GM23338 (cell line): Measurements from ENCODE around the gene PLN. TPM values are rescaled to one million over a fixed set of nuclear protein-coding genes. Genes with fewer than 3 reads are reported as not detected.

Source experiments
- ATAC-seq: fragments of 200-7000 bp; cut with Tn5 transposase; 3 replicates; pipeline ENCODE4 v1.9.1; 2020
- DNase-seq: peaks from one replicate; pipeline ENCODE4 v3.0.0-alpha.2; 2015; ENCODE audit warnings: low spot score
- H2AFZ ChIP-seq: fragments of 200-600 bp; sonication (generic); 2 replicates; pipeline ENCODE4 v1.8.0; 2016; ENCODE audit warnings: antibody characterized with exemption, mild to moderate bottlenecking, moderate library complexity
- H3F3A ChIP-seq: fragments of 200-600 bp; sonication (generic); replicated peaks from 2 replicates; pipeline ENCODE4 v1.8.0; 2017; ENCODE audit warnings: antibody characterized with exemption, mixed run types, low read depth
- H3K27ac ChIP-seq: fragments of 200-600 bp; sonication (generic); 2 replicates; pipeline ENCODE4 v1.6.1; 2016; ENCODE audit warnings: low read depth
- H3K27me3 ChIP-seq: fragments of 200-600 bp; sonication (generic); 2 replicates; pipeline ENCODE4 v1.8.0; 2016; ENCODE audit warnings: mild to moderate bottlenecking, mixed run types, moderate library complexity; ENCODE audit not compliant: insufficient read depth
- H3K36me3 ChIP-seq: fragments of 200-600 bp; sonication (generic); 2 replicates; pipeline ENCODE4 v1.8.0; 2016; ENCODE audit warnings: mild to moderate bottlenecking; ENCODE audit not compliant: insufficient read depth
- H3K4me1 ChIP-seq: fragments of 200-600 bp; sonication (generic); 2 replicates; pipeline ENCODE4 v1.8.0; 2016; ENCODE audit warnings: mild to moderate bottlenecking, moderate library complexity; ENCODE audit not compliant: insufficient read depth
- H3K4me2 ChIP-seq: fragments of 200-600 bp; sonication (generic); 2 replicates; pipeline ENCODE4 v1.7.1; 2017; ENCODE audit warnings: mixed run types
- H3K4me3 ChIP-seq: fragments of 200-600 bp; sonication (generic); 2 replicates; pipeline ENCODE4 v1.6.1; 2016; ENCODE audit warnings: mixed run types
- H3K79me2 ChIP-seq: fragments of 200-600 bp; sonication (generic); replicated peaks from 2 replicates; pipeline ENCODE4 v1.8.0; 2017; ENCODE audit warnings: mild to moderate bottlenecking; ENCODE audit not compliant: insufficient read depth
- H3K9me2 ChIP-seq: fragments of 200-600 bp; sonication (generic); 2 replicates; pipeline ENCODE4 v1.8.0; 2017; ENCODE audit not compliant: insufficient read depth
- H4K20me1 ChIP-seq: fragments of 200-600 bp; sonication (generic); replicated peaks from 2 replicates; pipeline ENCODE4 v1.8.0; 2017; ENCODE audit warnings: mild to moderate bottlenecking; ENCODE audit not compliant: insufficient read depth
- H3K27ac Mint-ChIP-seq: 2 replicates; pipeline ENCODE4 v1.8.0; 2020; ENCODE audit warnings: inconsistent platforms, mild to moderate bottlenecking, moderate library complexity, mixed read lengths
- H3K27me3 Mint-ChIP-seq: 3 replicates; pipeline ENCODE4 v1.8.0; 2022; ENCODE audit warnings: low read depth, mild to moderate bottlenecking, moderate library complexity, mixed read lengths, inconsistent platforms; ENCODE audit not compliant: insufficient read depth, poor library complexity
- H3K36me3 Mint-ChIP-seq: 3 replicates; pipeline ENCODE4 v1.8.0; 2021; ENCODE audit warnings: low read depth, mild to moderate bottlenecking, inconsistent platforms, moderate library complexity, mixed read lengths
- H3K4me1 Mint-ChIP-seq: 3 replicates; pipeline ENCODE4 v1.8.0; 2020; ENCODE audit warnings: mild to moderate bottlenecking, inconsistent platforms, mixed read lengths
- H3K4me3 Mint-ChIP-seq: 3 replicates; pipeline ENCODE4 v1.8.0; 2021; ENCODE audit warnings: moderate library complexity, mild to moderate bottlenecking, inconsistent platforms, mixed read lengths
- H3K9me3 Mint-ChIP-seq: 3 replicates; pipeline ENCODE4 v1.8.0; 2020; ENCODE audit warnings: moderate library complexity, mild to moderate bottlenecking, inconsistent platforms, mixed read lengths
- CREB1 ChIP-seq: fragments of 250-450 bp; sonication (Bioruptor Pico); IDR thresholded peaks from 2 replicates; pipeline ENCODE4 v1.5.0; 2020; ENCODE audit warnings: low read depth, mild to moderate bottlenecking, moderate library complexity
- CTCF ChIP-seq, 2 experiments: fragments of 200-600 bp in 1 of 2; sonication (generic) in 1 of 2; conservative IDR thresholded peaks; 2 replicates each; pipeline versions ENCODE4 v1.5.1 to v1.6.1; 2016 to 2017; ENCODE audit warnings: antibody characterized with exemption in 2 of 2, low read depth in 2 of 2, mild to moderate bottlenecking in 2 of 2, moderate library complexity in 1 of 2
- ETS1 ChIP-seq: IDR thresholded peaks from 2 replicates; pipeline ENCODE4 v1.6.1; 2016; ENCODE audit warnings: antibody characterized with exemption
- JUNB ChIP-seq: IDR thresholded peaks from one replicate; pipeline ENCODE4 v1.6.1; 2016; ENCODE audit warnings: antibody characterized with exemption; ENCODE audit not compliant: unreplicated experiment
- NANOG ChIP-seq: IDR thresholded peaks from 2 replicates; pipeline ENCODE4 v1.6.1; 2016; ENCODE audit warnings: antibody characterized with exemption, borderline replicate concordance
- POLR2AphosphoS5 ChIP-seq: IDR thresholded peaks from 2 replicates; pipeline ENCODE4 v1.6.1; 2016; ENCODE audit warnings: antibody characterized with exemption, low read depth
- ZNF462 ChIP-seq: fragments of 250-450 bp; sonication (Bioruptor Pico); IDR thresholded peaks from 2 replicates; pipeline ENCODE4 v1.5.0; 2020; ENCODE audit warnings: mild to moderate bottlenecking, moderate library complexity
- polyA plus RNA-seq: library from polyadenylated mRNA; unstranded; fragments of >200 nt; fragmentation: Nextera tagmentation; extraction: Ambion mirVana; gene quantifications from 2 replicates; pipeline ENCODE4 v1.2.1, GENCODE V29; 2016
- total RNA-seq: library from RNA; depleted of rRNA; stranded (reverse); fragments of >200 nt; shearing (Covaris generic); gene quantifications from 2 replicates; pipeline ENCODE4 v1.2.3, GENCODE V29; 2014
- TF ChIP-seq, protein P1 (sequence below): IDR thresholded peaks from one replicate; pipeline ENCODE4 v1.6.1; 2018; ENCODE audit warnings: antibody characterized with exemption; ENCODE audit not compliant: unreplicated experiment

Gene PLN
- total and polyA plus RNA-seq, 2 experiments from 2014 or later, result 0.10 TPM; not detected in 1

- Histone ChIP-seq H2AFZ (no peak overlapping the region), H3F3A (no peaks in the 10 kb centered on the region), H3K9me2 (no peaks in the 10 kb centered on the region), H3K27me3 (no peaks in the 10 kb centered on the region), H3K36me3 (peaks cover 33% of the 10 kb centered on the region), H3K4me1 (no peaks in the 10 kb centered on the region), H4K20me1 (no peaks in the 10 kb centered on the region), H3K79me2 (peaks cover 5% of the 10 kb centered on the region; the same call in 1 of the 2 replicates), H3K4me3 (no peak overlapping the region), H3K27ac (no peak overlapping the region), H3K4me2 (no peak overlapping the region)
- DNase-seq, result peak; percentile 46
- ATAC-seq, result no peak
- H3K27me3 Mint-ChIP-seq, result peaks cover 1% of the 10 kb centered on the region
- H3K4me3 Mint-ChIP-seq, result no peak overlapping the region
- H3K9me3 Mint-ChIP-seq, result peaks cover 62% of the 10 kb centered on the region
- peaks cover 60% of the 10 kb centered on the region for H3K36me3 Mint-ChIP-seq
- 0 out of 2 replicates have a peak overlapping the region, but pooled peaks have one; percentile 10 for H3K27ac Mint-ChIP-seq
- H3K4me1 Mint-ChIP-seq, result no peaks in the 10 kb centered on the region
- no peak for TF ChIP-seq NANOG
- TF ChIP-seq CTCF (conservative IDR thresholded peaks at IDR 0.05; ENCODE audit: low read depth in 2 of 2), result no peak
- TF ChIP-seq JUNB, result no peak
- no peak for TF ChIP-seq ETS1
- no peak for TF ChIP-seq CREB1 (CRISPR knock-in tag)
- TF ChIP-seq, protein P1, sequence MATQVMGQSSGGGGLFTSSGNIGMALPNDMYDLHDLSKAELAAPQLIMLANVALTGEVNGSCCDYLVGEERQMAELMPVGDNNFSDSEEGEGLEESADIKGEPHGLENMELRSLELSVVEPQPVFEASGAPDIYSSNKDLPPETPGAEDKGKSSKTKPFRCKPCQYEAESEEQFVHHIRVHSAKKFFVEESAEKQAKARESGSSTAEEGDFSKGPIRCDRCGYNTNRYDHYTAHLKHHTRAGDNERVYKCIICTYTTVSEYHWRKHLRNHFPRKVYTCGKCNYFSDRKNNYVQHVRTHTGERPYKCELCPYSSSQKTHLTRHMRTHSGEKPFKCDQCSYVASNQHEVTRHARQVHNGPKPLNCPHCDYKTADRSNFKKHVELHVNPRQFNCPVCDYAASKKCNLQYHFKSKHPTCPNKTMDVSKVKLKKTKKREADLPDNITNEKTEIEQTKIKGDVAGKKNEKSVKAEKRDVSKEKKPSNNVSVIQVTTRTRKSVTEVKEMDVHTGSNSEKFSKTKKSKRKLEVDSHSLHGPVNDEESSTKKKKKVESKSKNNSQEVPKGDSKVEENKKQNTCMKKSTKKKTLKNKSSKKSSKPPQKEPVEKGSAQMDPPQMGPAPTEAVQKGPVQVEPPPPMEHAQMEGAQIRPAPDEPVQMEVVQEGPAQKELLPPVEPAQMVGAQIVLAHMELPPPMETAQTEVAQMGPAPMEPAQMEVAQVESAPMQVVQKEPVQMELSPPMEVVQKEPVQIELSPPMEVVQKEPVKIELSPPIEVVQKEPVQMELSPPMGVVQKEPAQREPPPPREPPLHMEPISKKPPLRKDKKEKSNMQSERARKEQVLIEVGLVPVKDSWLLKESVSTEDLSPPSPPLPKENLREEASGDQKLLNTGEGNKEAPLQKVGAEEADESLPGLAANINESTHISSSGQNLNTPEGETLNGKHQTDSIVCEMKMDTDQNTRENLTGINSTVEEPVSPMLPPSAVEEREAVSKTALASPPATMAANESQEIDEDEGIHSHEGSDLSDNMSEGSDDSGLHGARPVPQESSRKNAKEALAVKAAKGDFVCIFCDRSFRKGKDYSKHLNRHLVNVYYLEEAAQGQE, result no peak
- TF ChIP-seq POLR2AphosphoS5, result no peak
Observed at GRCh38 chr6:118574051-118574865, 26.2 kb downstream of the PLN start.

- DNase-seq (no peak), ATAC-seq (no peak)
- H3K27me3 ChIP-seq, result no peaks in the 10 kb centered on the region
- Mint-ChIP-seq H3K36me3 (peaks cover 73% of the 10 kb centered on the region), H3K27ac (no peak overlapping the region), H3K4me1 (peaks cover 6% of the 10 kb centered on the region; the same call in 2 of the 3 replicates), H3K4me3 (no peak overlapping the region), H3K27me3 (peaks cover 1% of the 10 kb centered on the region), H3K9me3 (peaks cover 77% of the 10 kb centered on the region)
- H3K4me1 ChIP-seq, result no peaks in the 10 kb centered on the region
- no peak overlapping the region for H2AFZ ChIP-seq
- H3K79me2 ChIP-seq, result peaks cover 3% of the 10 kb centered on the region; the same call in 1 of the 2 replicates
- H3F3A ChIP-seq, result no peaks in the 10 kb centered on the region
- H3K9me2 ChIP-seq, result no peaks in the 10 kb centered on the region
- peaks cover 42% of the 10 kb centered on the region for H3K36me3 ChIP-seq
- no peak overlapping the region for H3K4me3 ChIP-seq
- H3K4me2 ChIP-seq, result no peak overlapping the region
- no peak overlapping the region for H3K27ac ChIP-seq
- 0 out of 2 replicates have a peak, but pooled peaks cover 4% of the 10 kb centered on the region for H4K20me1 ChIP-seq
- no peak for TF ChIP-seq ZNF462 (CRISPR knock-in tag)
Observed at GRCh38 chr6:118577972-118578371, 29.9 kb downstream of the PLN start.
